ENCODE results near the gene INSR.
"Not testable (repeated sequence)": the region's sequence is repeated elsewhere in the genome, so short reads cannot be mapped to it uniquely, and the experiment has no call there.

The INSR gene

DNA sequence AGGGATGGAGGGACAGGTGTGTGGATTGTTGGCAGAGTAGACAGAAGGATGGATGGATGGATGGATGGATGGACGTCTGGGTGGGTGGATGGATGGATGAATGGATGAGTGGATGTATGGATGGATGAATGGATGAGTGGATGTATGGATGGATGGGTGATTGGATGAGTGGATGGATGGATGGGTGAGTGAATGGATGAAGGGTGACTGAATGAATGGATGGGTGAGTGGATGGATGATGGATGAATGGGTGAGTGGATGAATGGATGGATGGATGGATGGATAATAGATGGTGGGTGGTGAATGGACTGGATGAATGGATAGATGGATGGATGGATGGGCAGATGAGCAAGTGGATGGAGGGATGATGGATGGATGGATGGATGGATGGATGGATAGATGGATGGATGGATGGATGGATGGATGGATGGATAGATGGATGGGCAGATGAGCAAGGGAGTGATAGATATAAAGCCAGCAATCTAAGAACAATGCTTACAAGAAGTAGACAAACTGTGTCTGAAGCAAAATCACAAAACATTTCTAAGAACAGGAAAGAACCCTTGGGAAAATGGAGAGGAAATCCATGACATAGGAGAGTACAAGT, 65.2 kb downstream of the INSR start:
- H3K9me3 ChIP-seq (ENCODE audit: insufficient read depth, low read depth, low read length): no peaks in the 10 kb centered on the region
- no peaks in the 10 kb centered on the region for H3K27me3 ChIP-seq (ENCODE audit: insufficient read depth, low read length)
- no peak overlapping the region for H3K4me3 ChIP-seq (ENCODE audit: low read length)
- H3K27ac ChIP-seq (ENCODE audit: low read length): no peak overlapping the region
- H3K36me3 ChIP-seq (ENCODE audit: insufficient read depth, low read depth, low read length): no peaks in the 10 kb centered on the region
- H3K9ac ChIP-seq (ENCODE audit: low read depth, low read length): no peak overlapping the region
- no peaks in the 10 kb centered on the region for H3K4me1 ChIP-seq (ENCODE audit: insufficient read depth, low read length)

DNA sequence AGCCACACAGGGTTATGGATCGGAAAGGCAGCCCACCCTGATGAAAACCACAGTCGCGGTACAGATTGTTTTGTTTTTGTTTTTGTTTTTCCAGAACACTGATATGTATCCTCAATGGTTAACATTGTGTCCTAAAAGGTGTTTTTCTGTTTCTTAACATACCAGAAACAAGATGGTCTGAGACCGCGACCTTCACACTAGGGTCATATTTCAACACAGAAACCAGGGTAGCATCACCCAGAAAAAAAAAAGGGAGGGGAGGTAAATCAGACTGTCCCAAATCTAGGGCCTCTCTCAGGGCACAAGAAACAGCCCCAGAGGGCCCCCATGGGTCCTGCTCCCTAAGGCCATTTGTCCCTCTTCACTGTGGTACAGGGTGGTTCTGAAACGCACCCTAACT, 66.5 kb downstream of the INSR start:
- Histone ChIP-seq H3K36me3 (ENCODE audit: insufficient read depth, low read depth, low read length) (no peaks in the 10 kb centered on the region), H3K27me3 (ENCODE audit: insufficient read depth, low read length) (no peaks in the 10 kb centered on the region), H3K4me3 (ENCODE audit: low read length) (no peak overlapping the region), H3K27ac (ENCODE audit: low read length) (no peak overlapping the region), H3K9me3 (ENCODE audit: insufficient read depth, low read depth, low read length) (no peaks in the 10 kb centered on the region), H3K4me1 (ENCODE audit: insufficient read depth, low read length) (no peaks in the 10 kb centered on the region), H3K9ac (ENCODE audit: low read depth, low read length) (no peak overlapping the region)

DNA sequence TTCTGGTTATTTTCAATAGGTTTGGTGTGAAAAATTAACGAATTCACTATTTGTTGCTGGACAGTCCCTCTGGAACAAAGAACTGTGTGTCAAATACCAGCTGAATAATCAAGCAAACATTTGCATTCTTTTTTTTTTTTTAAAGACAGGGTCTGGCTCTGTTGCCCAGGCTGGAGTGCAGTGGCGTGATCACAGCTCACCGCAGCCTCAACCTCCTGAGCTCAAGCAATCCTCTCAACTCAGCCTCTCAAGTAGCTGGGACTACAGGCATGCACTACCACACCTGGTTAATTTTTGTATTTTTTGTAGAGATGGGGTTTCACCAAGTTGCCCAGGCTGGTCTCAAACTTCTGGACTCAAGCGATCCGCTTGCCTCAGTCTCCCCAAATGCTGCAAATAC, 67.1 kb downstream of the INSR start:
- H3K9me3 ChIP-seq (ENCODE audit: insufficient read depth, low read depth, low read length); H3K27me3 ChIP-seq (ENCODE audit: insufficient read depth, low read length); H3K4me3 ChIP-seq (ENCODE audit: low read length); H3K9ac ChIP-seq (ENCODE audit: low read depth, low read length); H3K27ac ChIP-seq (ENCODE audit: low read length); H3K36me3 ChIP-seq (ENCODE audit: insufficient read depth, low read depth, low read length); H3K4me1 ChIP-seq (ENCODE audit: insufficient read depth, low read length): not testable (repeated sequence)

DNA sequence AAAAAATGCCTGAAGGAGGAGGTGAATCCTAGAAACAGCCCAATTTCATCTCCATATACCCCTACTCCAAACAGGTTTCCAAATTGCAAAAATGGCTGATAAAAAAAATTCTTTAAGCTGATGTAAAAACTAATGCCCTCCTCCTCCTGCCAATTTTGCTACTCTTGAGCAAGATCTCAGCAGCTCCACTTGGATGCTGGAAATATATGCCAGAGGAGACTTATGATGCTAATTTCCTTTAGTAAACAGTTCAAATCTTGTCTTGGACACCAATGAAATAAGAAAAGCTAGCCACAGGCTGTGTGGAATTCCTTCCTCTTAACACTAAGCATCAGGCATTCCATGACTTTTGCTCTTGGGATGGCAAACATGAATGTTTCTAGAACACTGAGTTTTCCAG, 67.5 kb downstream of the INSR start:
- no peaks in the 10 kb centered on the region for H3K36me3 ChIP-seq (ENCODE audit: insufficient read depth, low read depth, low read length)
- no peaks in the 10 kb centered on the region for H3K9me3 ChIP-seq (ENCODE audit: insufficient read depth, low read depth, low read length)
- H3K27me3 ChIP-seq (ENCODE audit: insufficient read depth, low read length): no peaks in the 10 kb centered on the region
- no peak overlapping the region for H3K4me3 ChIP-seq (ENCODE audit: low read length)
- no peak overlapping the region for H3K9ac ChIP-seq (ENCODE audit: low read depth, low read length)
- no peaks in the 10 kb centered on the region for H3K4me1 ChIP-seq (ENCODE audit: insufficient read depth, low read length)
- H3K27ac ChIP-seq (ENCODE audit: low read length): no peak overlapping the region

- Histone ChIP-seq H3K36me3 (ENCODE audit: insufficient read depth, low read depth, low read length) (no peaks in the 10 kb centered on the region), H3K4me1 (ENCODE audit: insufficient read depth, low read length) (no peaks in the 10 kb centered on the region), H3K9me3 (ENCODE audit: insufficient read depth, low read depth, low read length) (no peaks in the 10 kb centered on the region), H3K27ac (ENCODE audit: low read length) (no peak overlapping the region), H3K4me3 (ENCODE audit: low read length) (no peak overlapping the region), H3K9ac (ENCODE audit: low read depth, low read length) (no peak overlapping the region), H3K27me3 (ENCODE audit: insufficient read depth, low read length) (no peaks in the 10 kb centered on the region)
Measured at GRCh38 chr19:7225741-7226140, 68.5 kb downstream of the INSR start.

GRCh38 chr19:7224995-7225394, 69.2 kb downstream of the INSR start:
- H3K36me3 ChIP-seq (ENCODE audit: insufficient read depth, low read depth, low read length): no peaks in the 10 kb centered on the region
- H3K4me1 ChIP-seq (ENCODE audit: insufficient read depth, low read length): no peaks in the 10 kb centered on the region
- H3K27me3 ChIP-seq (ENCODE audit: insufficient read depth, low read length): no peaks in the 10 kb centered on the region
- H3K4me3 ChIP-seq (ENCODE audit: low read length): no peak overlapping the region
- H3K9ac ChIP-seq (ENCODE audit: low read depth, low read length): no peak overlapping the region
- H3K9me3 ChIP-seq (ENCODE audit: insufficient read depth, low read depth, low read length): no peaks in the 10 kb centered on the region
- no peak overlapping the region for H3K27ac ChIP-seq (ENCODE audit: low read length)

- H3K4me1 ChIP-seq (ENCODE audit: insufficient read depth, low read length): no peaks in the 10 kb centered on the region
- H3K4me3 ChIP-seq (ENCODE audit: low read length): no peak overlapping the region
- H3K9me3 ChIP-seq (ENCODE audit: insufficient read depth, low read depth, low read length): no peaks in the 10 kb centered on the region
- H3K36me3 ChIP-seq (ENCODE audit: insufficient read depth, low read depth, low read length): no peaks in the 10 kb centered on the region
- H3K27ac ChIP-seq (ENCODE audit: low read length): no peak overlapping the region
- no peak overlapping the region for H3K9ac ChIP-seq (ENCODE audit: low read depth, low read length)
- no peaks in the 10 kb centered on the region for H3K27me3 ChIP-seq (ENCODE audit: insufficient read depth, low read length)
Measured at GRCh38 chr19:7224209-7224686, 70.0 kb downstream of the INSR start.

GRCh38 chr19:7223429-7223828, 70.8 kb downstream of the INSR start:
- Histone ChIP-seq H3K9ac (ENCODE audit: low read depth, low read length) (no peak overlapping the region), H3K27ac (ENCODE audit: low read length) (no peak overlapping the region), H3K4me3 (ENCODE audit: low read length) (no peak overlapping the region), H3K9me3 (ENCODE audit: insufficient read depth, low read depth, low read length) (no peaks in the 10 kb centered on the region), H3K27me3 (ENCODE audit: insufficient read depth, low read length) (no peaks in the 10 kb centered on the region), H3K4me1 (ENCODE audit: insufficient read depth, low read length) (no peaks in the 10 kb centered on the region), H3K36me3 (ENCODE audit: insufficient read depth, low read depth, low read length) (no peaks in the 10 kb centered on the region)

- Histone ChIP-seq H3K9me3 (ENCODE audit: insufficient read depth, low read depth, low read length) (no peaks in the 10 kb centered on the region), H3K4me3 (ENCODE audit: low read length) (no peak overlapping the region), H3K9ac (ENCODE audit: low read depth, low read length) (no peak overlapping the region), H3K27me3 (ENCODE audit: insufficient read depth, low read length) (no peaks in the 10 kb centered on the region), H3K27ac (ENCODE audit: low read length) (no peak overlapping the region), H3K4me1 (ENCODE audit: insufficient read depth, low read length) (peaks cover 5% of the 10 kb centered on the region), H3K36me3 (ENCODE audit: insufficient read depth, low read depth, low read length) (no peaks in the 10 kb centered on the region)
Measured at GRCh38 chr19:7219056-7219455, 75.2 kb downstream of the INSR start.

- H3K36me3 ChIP-seq (ENCODE audit: insufficient read depth, low read depth, low read length): no peaks in the 10 kb centered on the region
- peaks cover 10% of the 10 kb centered on the region for H3K4me1 ChIP-seq (ENCODE audit: insufficient read depth, low read length)
- no peaks in the 10 kb centered on the region for H3K27me3 ChIP-seq (ENCODE audit: insufficient read depth, low read length)
- H3K9ac ChIP-seq (ENCODE audit: low read depth, low read length): no peak overlapping the region
- no peaks in the 10 kb centered on the region for H3K9me3 ChIP-seq (ENCODE audit: insufficient read depth, low read depth, low read length)
- no peak overlapping the region for H3K27ac ChIP-seq (ENCODE audit: low read length)
- H3K4me3 ChIP-seq (ENCODE audit: low read length): no peak overlapping the region
Measured at GRCh38 chr19:7217861-7218260, 76.4 kb downstream of the INSR start.

GRCh38 chr19:7216373-7216902, 77.8 kb downstream of the INSR start:
- H3K4me3 ChIP-seq (ENCODE audit: low read length): no peak overlapping the region
- peaks cover 12% of the 10 kb centered on the region for H3K4me1 ChIP-seq (ENCODE audit: insufficient read depth, low read length)
- no peaks in the 10 kb centered on the region for H3K36me3 ChIP-seq (ENCODE audit: insufficient read depth, low read depth, low read length)
- H3K27me3 ChIP-seq (ENCODE audit: insufficient read depth, low read length): no peaks in the 10 kb centered on the region
- H3K27ac ChIP-seq (ENCODE audit: low read length): no peak overlapping the region
- no peaks in the 10 kb centered on the region for H3K9me3 ChIP-seq (ENCODE audit: insufficient read depth, low read depth, low read length)
- no peak overlapping the region for H3K9ac ChIP-seq (ENCODE audit: low read depth, low read length)

GRCh38 chr19:7215176-7215575, 79.0 kb downstream of the INSR start:
- H3K36me3 ChIP-seq (ENCODE audit: insufficient read depth, low read depth, low read length): no peaks in the 10 kb centered on the region
- H3K27ac ChIP-seq (ENCODE audit: low read length): no peak overlapping the region
- no peak overlapping the region for H3K9ac ChIP-seq (ENCODE audit: low read depth, low read length)
- peaks cover 17% of the 10 kb centered on the region for H3K4me1 ChIP-seq (ENCODE audit: insufficient read depth, low read length)
- no peaks in the 10 kb centered on the region for H3K9me3 ChIP-seq (ENCODE audit: insufficient read depth, low read depth, low read length)
- H3K4me3 ChIP-seq (ENCODE audit: low read length): no peak overlapping the region
- H3K27me3 ChIP-seq (ENCODE audit: insufficient read depth, low read length): no peaks in the 10 kb centered on the region
